HepG2 (cell line): Measurements from ENCODE around the gene PROC. TPM values are rescaled to one million over a fixed set of nuclear protein-coding genes. Genes with fewer than 3 reads are reported as not detected.
A peak's percentile ranks its signal among the peaks of the same experiment; 100 is the strongest.

Experiments used
- ATAC-seq: fragments of 200-7000 bp; cut with Tn5 transposase; 3 replicates; pipeline ENCODE4 v1.9.1; 2020; ENCODE audit warnings: mild to moderate bottlenecking, moderate library complexity
- BruUV-seq: library from RNA; stranded (reverse); fragments of 400-500 nt; replicated peaks from 2 replicates; lab custom pipeline; 2021; lab: Mats Ljungman, UMichigan
- CTCF ChIA-PET: fragments of 300-600 bp; formaldehyde crosslinking; extraction: SDS; loops from one replicate; lab custom pipeline; 2021; ENCODE audit warnings: low total read pairs, inconsistent platforms, low intra/inter-chr PET ratio; lab: Yijun Ruan, JAX
- POLR2A ChIA-PET: fragments of 350-600 bp; sonication (Branson Sonifier 250); formaldehyde crosslinking; loops from one replicate; lab custom pipeline; 2020; ENCODE audit warnings: antibody characterized with exemption, inconsistent platforms; lab: Yijun Ruan, JAX
- DNase-seq: peaks from one replicate; pipeline ENCODE4 v3.0.0-alpha.2; 2015; ENCODE audit warnings: low spot score
- FAIRE-seq: peaks from 3 replicates; lab custom pipeline; 2011; peaks lifted over from hg19 to GRCh38; lab: Jason Lieb, UNC
- H2AFZ ChIP-seq: one replicate; pipeline ENCODE4 v1.6.1; 2011; ENCODE audit warnings: low read length, inconsistent platforms
- H3K27ac ChIP-seq: fragments of 300-600 bp; 3 replicates; pipeline ENCODE4 v1.8.0; 2011; ENCODE audit warnings: mixed run types, mild to moderate bottlenecking, mixed read lengths, low read length, inconsistent platforms; ENCODE audit not compliant: insufficient read depth; ENCODE audit errors: extremely low read length
- H3K27me3 ChIP-seq, 2 experiments: fragments of 200-600 bp in 1 of 2; 2 replicates in 1 of 2; 3 replicates in 1 of 2; pipeline versions ENCODE4 v1.6.0 to v1.8.0; 2011; ENCODE audit warnings: low read length in 2 of 2, mild to moderate bottlenecking in 2 of 2, moderate library complexity in 2 of 2, inconsistent platforms in 1 of 2; ENCODE audit not compliant: insufficient read depth in 2 of 2, control insufficient read depth in 1 of 2
- H3K36me3 ChIP-seq, 2 experiments: fragments of 200-600 bp in 1 of 2; replicated peaks in 1 of 2; 2 replicates in 1 of 2; 3 replicates in 1 of 2; pipeline versions ENCODE4 v1.5.1 to v1.8.0; 2011; ENCODE audit warnings: low read length in 2 of 2, inconsistent platforms in 1 of 2; ENCODE audit not compliant: insufficient read depth in 2 of 2, control insufficient read depth in 1 of 2
- H3K4me1 ChIP-seq: 2 replicates; pipeline ENCODE4 v1.5.1; 2012; ENCODE audit warnings: low read length, inconsistent platforms; ENCODE audit not compliant: insufficient read depth
- H3K4me2 ChIP-seq: 2 replicates; pipeline ENCODE4 v1.6.0; 2011; ENCODE audit warnings: low read depth, low read length, inconsistent platforms
- H3K4me3 ChIP-seq, 3 experiments: fragments of 200-600 bp in 1 of 3; sonication (generic), shearing (Covaris generic) in 1 of 3; replicated peaks in 1 of 3; 2 replicates each; pipeline ENCODE4 v1.5.1; 2011 to 2016; ENCODE audit warnings: low read length in 3 of 3, inconsistent platforms in 2 of 3, low read depth in 2 of 3, mild to moderate bottlenecking in 2 of 3, control low read depth in 1 of 3, mixed read lengths in 1 of 3; ENCODE audit not compliant: insufficient read depth in 1 of 3
- H3K79me2 ChIP-seq: one replicate; pipeline ENCODE4 v1.6.1; 2011; ENCODE audit warnings: low read length, inconsistent platforms; ENCODE audit not compliant: insufficient read depth
- H3K9ac ChIP-seq: 2 replicates; pipeline ENCODE4 v1.6.0; 2011; ENCODE audit warnings: mild to moderate bottlenecking, low read depth, low read length, inconsistent platforms; ENCODE audit not compliant: insufficient read depth
- H3K9me3 ChIP-seq: 2 replicates; pipeline ENCODE4 v1.5.1; 2012; ENCODE audit warnings: mild to moderate bottlenecking, low read length
- H4K20me1 ChIP-seq: 2 replicates; pipeline ENCODE4 v1.6.0; 2011; ENCODE audit warnings: inconsistent platforms, mild to moderate bottlenecking, low read length, moderate library complexity; ENCODE audit not compliant: insufficient read depth
- AKAP8 ChIP-seq: sonication (generic); formaldehyde crosslinking; IDR thresholded peaks from 2 replicates; pipeline ENCODE4 v1.5.1; 2020; ENCODE audit warnings: mild to moderate bottlenecking, missing genetic modification reagents
- CHCHD3 ChIP-seq: sonication (generic); formaldehyde crosslinking; IDR thresholded peaks from 2 replicates; pipeline ENCODE4 v1.8.0; 2022; ENCODE audit warnings: mild to moderate bottlenecking, missing genetic modification reagents, moderate library complexity
- DPF2 ChIP-seq: sonication (generic); formaldehyde crosslinking; IDR thresholded peaks from 2 replicates; pipeline ENCODE4 v1.4.0; 2020; ENCODE audit warnings: mild to moderate bottlenecking, low read depth, missing genetic modification reagents, borderline replicate concordance
- GMEB2 ChIP-seq: IDR thresholded peaks from 2 replicates; pipeline ENCODE4 v1.6.1; 2016; ENCODE audit warnings: missing biosample characterization, missing genetic modification reagents, low read depth
- IRF2 ChIP-seq: IDR thresholded peaks from 2 replicates; pipeline ENCODE4 v1.6.1; 2018; ENCODE audit warnings: missing genetic modification reagents, missing compliant biosample characterization
- RBFOX2 ChIP-seq: fragments of 200-400 bp; formaldehyde crosslinking; IDR thresholded peaks from 2 replicates; pipeline ENCODE4 v1.6.1; 2017; ENCODE audit warnings: low read depth, mild to moderate bottlenecking, low read length
- RFX3 ChIP-seq: IDR thresholded peaks from 2 replicates; pipeline ENCODE4 v1.6.1; 2016; ENCODE audit warnings: missing biosample characterization, missing genetic modification reagents
- TBX2 ChIP-seq: sonication (generic); formaldehyde crosslinking; IDR thresholded peaks from 2 replicates; pipeline ENCODE4 v1.5.0; 2020; ENCODE audit warnings: missing genetic modification reagents, mild to moderate bottlenecking, borderline replicate concordance
- TFAP4 ChIP-seq: sonication (generic); IDR thresholded peaks from 2 replicates; pipeline ENCODE4 v1.6.1; 2016; ENCODE audit warnings: low read depth, borderline replicate concordance
- ZNF333 ChIP-seq: sonication (generic); formaldehyde crosslinking; IDR thresholded peaks from 2 replicates; pipeline ENCODE4 v1.4.0; 2020; ENCODE audit warnings: mild to moderate bottlenecking, missing genetic modification reagents, borderline replicate concordance
- ZNF430 ChIP-seq: sonication (generic); formaldehyde crosslinking; IDR thresholded peaks from 2 replicates; pipeline ENCODE4 v1.9.0; 2021; ENCODE audit warnings: mild to moderate bottlenecking, missing genetic modification reagents
- ZNF460 ChIP-seq: sonication (generic); formaldehyde crosslinking; IDR thresholded peaks from 2 replicates; pipeline ENCODE4 v1.5.1; 2020; ENCODE audit warnings: missing genetic modification reagents, mild to moderate bottlenecking, borderline replicate concordance
- ZNF629 ChIP-seq: sonication (generic); formaldehyde crosslinking; conservative IDR thresholded peaks from 2 replicates; pipeline ENCODE4 v1.5.0; 2020; ENCODE audit warnings: missing genetic modification reagents
- WGBS: methylation state at CpG from one replicate; pipeline ENCODE4 v1.1.6; 2017; ENCODE audit warnings: low lambda C conversion rate; 5-methylcytosine and 5-hydroxymethylcytosine counted together
- in situ Hi-C: cut with HindIII; loops from 2 replicates; pipeline ENCODE4 v1.10.0; 2017; ENCODE audit warnings: low pct_unique_long_range_greater_than_20kb; ENCODE audit not compliant: extremely low pct_ligation_motif_present
- intact Hi-C: fragments of 100-400 bp; cut with micrococcal nuclease; formaldehyde crosslinking; loops from one replicate; pipeline ENCODE4 v1.10.0; 2022; ENCODE audit not compliant: unreplicated experiment
- polyA plus RNA-seq, 8 experiments: library from polyadenylated mRNA; depleted of rRNA in 3 of 8; stranded (reverse) in 7 of 8; unstranded in 1 of 8; fragments of >200 nt; fragmentation: Illumina TruSeq in 4 of 8; extraction: Trizol in 4 of 8; gene quantifications; 2 replicates each; pipeline versions ENCODE4 v1.2.1 to v1.2.3, GENCODE V29; 2011 to 2016; ENCODE audit warnings: low read depth in 4 of 8, missing spikeins in 1 of 8, mixed read lengths in 1 of 8; ENCODE audit not compliant: insufficient read depth in 1 of 8
- total RNA-seq, 5 experiments: library from RNA; depleted of rRNA; stranded (reverse); fragments of >200 nt; fragmentation: Illumina TruSeq; extraction: Trizol; gene quantifications; 2 replicates each; pipeline ENCODE4 v1.2.3, GENCODE V29; 2016; ENCODE audit warnings: low read depth in 1 of 5

Gene PROC
- total and polyA plus RNA-seq, 2 of the 13 experiments (the other 11 are each of a cell fraction or from before 2014, with no cell fraction given) = 134 to 185 TPM

- peak; percentile 65 for TF ChIP-seq RBFOX2
- TF ChIP-seq AKAP8 = peak; percentile 69; the same call in 1 of the 2 replicates
- peak; percentile 49; the same call in 1 of the 2 replicates for TF ChIP-seq ZNF430 (CRISPR knock-in tag)
Observed at GRCh38 chr2:127428057-127428814, 10.0 kb downstream of the PROC start (continued).

GRCh38 chr2:127428815-127429109 is 10.5 kb downstream of the PROC start:
- Histone ChIP-seq H3K4me3 (no peak overlapping the region), H3K4me2 (no peak overlapping the region), H2AFZ (no peak overlapping the region), H3K79me2 (no peaks in the 10 kb centered on the region), H3K36me3 (peaks cover 31 to 37% of the 10 kb centered on the region in 2 experiments), H4K20me1 (no peaks in the 10 kb centered on the region; the same call in 1 of the 2 replicates), H3K27me3 (no peaks in the 10 kb centered on the region)
- ChIA-PET POLR2A (interaction anchor here (0.6 to 16.2 kb wide), 8 partner anchors 9 to 79 kb away, joined by 3 to 229 read pairs (median 4); partner anchors contain the start of gene PROC), CTCF (no interaction called here)
- ATAC-seq (no peak; the same call in 2 of the 3 replicates), DNase-seq (no peak), FAIRE-seq (no peak)
- intact Hi-C loops = no loop called here
- in situ Hi-C loops = no loop called here
- TF ChIP-seq GMEB2 (CRISPR knock-in tag) (no peak), ZNF333 (no peak), CHCHD3 (CRISPR knock-in tag) (no peak), ZNF460 (CRISPR knock-in tag) (no peak), DPF2 (CRISPR knock-in tag) (no peak), IRF2 (no peak), RFX3 (CRISPR knock-in tag) (no peak), ZNF629 (CRISPR knock-in tag) (no peak), TFAP4 (no peak), TBX2 (CRISPR knock-in tag) (no peak)
- TF ChIP-seq, all 625 proteins: peak for 0
- Histone ChIP-seq H3K27ac (no peak overlapping the region), H3K9ac (no peak overlapping the region), H3K9me3 (no peaks in the 10 kb centered on the region), H3K4me1 (peaks cover 15% of the 10 kb centered on the region)
- BruUV-seq = no TSS peak
- 98% methylated on average over 6 of the region's 6 CpGs for WGBS
